ENCODE data around the gene AKT1S1.

GRCh38 chr19:49869009-49869483 is 8.1 kb downstream of the AKT1S1 start:
- no peak for TF ChIP-seq CTCF (conservative IDR thresholded peaks at IDR 0.05; ENCODE audit: low read depth, low read length)
- TF ChIP-seq EZH2 (IDR thresholded peaks at IDR 0.05; ENCODE audit: low read length, unreplicated experiment) = no peak
- no peak for TF ChIP-seq EZH2phosphoT487 (IDR thresholded peaks at IDR 0.05; ENCODE audit: borderline replicate concordance, low read length)

All from PC-3 (cell line).